Astrocyte (in vitro differentiated cells and primary cell): ENCODE measurements around the gene MXD1.

Experiments
- CTCF ChIP-seq: IDR thresholded peaks from 2 replicates; pipeline ENCODE4 v1.5.1; 2011; ENCODE audit warnings: low read depth, mild to moderate bottlenecking, inconsistent platforms, low read length, moderate library complexity; ENCODE audit not compliant: insufficient read depth
- EZH2 ChIP-seq: IDR thresholded peaks from 2 replicates; pipeline ENCODE4 v1.6.1; 2012; ENCODE audit warnings: mild to moderate bottlenecking, low read length, inconsistent platforms; ENCODE audit not compliant: insufficient read depth

- TF ChIP-seq CTCF (no peak), EZH2 (no peak)
Observed at GRCh38 chr2:69989009-69989408, 74.1 kb downstream of the MXD1 start.
